ENCODE data around the gene DCDC2.
A peak's percentile ranks its signal among the peaks of the same experiment; 100 is the strongest.
"Not testable (repeated sequence)": the region's sequence is repeated elsewhere in the genome, so short reads cannot be mapped to it uniquely, and the experiment has no call there.

DCDC2 gene

GRCh38 chr6:24385536-24386269 is 27.8 kb upstream of the DCDC2 start:
- Mint-ChIP-seq H3K4me1 (ENCODE audit: low read depth) (no peaks in the 10 kb centered on the region), H3K36me3 (ENCODE audit: low read depth) (no peaks in the 10 kb centered on the region), H3K4me3 (no peak overlapping the region), H3K27ac (no peak overlapping the region), H3K9me3 (peaks cover 3% of the 10 kb centered on the region), H3K27me3 (ENCODE audit: low read depth) (peaks cover 20% of the 10 kb centered on the region)

DNA sequence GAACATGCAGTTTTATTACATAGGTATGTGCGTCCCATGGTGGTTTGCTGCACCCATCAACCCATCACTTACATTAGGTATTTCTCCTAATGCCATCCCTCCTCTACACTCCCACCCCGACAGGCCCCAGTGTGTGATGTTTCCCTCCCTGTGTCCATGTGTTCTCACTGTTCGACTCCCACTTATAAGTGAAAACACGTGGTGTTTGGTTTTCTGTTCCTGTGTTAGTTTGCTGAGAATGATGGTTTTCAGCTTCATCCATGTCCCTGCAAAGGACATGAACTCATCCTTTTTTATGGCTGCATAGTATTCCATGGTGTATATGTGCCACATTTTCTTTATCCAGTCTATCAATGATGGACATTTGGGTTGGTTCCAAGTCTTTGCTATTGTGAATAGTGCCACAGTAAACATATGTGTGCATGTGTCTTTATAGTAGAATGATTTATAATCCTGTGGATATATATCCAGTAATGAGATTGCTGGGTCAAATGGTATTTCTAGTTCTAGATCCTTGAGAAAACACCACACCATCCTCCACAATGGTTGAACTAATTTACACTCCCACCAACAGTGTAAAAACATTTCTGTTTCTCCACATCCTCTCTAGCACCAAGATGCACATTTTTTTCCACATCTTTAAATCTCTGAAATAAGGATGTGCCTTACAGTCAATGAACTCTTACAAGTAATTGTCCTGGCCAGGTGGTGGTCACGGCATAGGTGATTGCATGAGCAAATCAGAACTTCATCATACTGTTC is 26.7 kb upstream of the DCDC2 start:
- not testable (repeated sequence) for H3K36me3 Mint-ChIP-seq (ENCODE audit: low read depth); H3K4me1 Mint-ChIP-seq (ENCODE audit: low read depth); H3K4me3 Mint-ChIP-seq; H3K9me3 Mint-ChIP-seq; H3K27ac Mint-ChIP-seq
- peaks cover 20% of the 10 kb centered on the region for H3K27me3 Mint-ChIP-seq (ENCODE audit: low read depth)

DNA sequence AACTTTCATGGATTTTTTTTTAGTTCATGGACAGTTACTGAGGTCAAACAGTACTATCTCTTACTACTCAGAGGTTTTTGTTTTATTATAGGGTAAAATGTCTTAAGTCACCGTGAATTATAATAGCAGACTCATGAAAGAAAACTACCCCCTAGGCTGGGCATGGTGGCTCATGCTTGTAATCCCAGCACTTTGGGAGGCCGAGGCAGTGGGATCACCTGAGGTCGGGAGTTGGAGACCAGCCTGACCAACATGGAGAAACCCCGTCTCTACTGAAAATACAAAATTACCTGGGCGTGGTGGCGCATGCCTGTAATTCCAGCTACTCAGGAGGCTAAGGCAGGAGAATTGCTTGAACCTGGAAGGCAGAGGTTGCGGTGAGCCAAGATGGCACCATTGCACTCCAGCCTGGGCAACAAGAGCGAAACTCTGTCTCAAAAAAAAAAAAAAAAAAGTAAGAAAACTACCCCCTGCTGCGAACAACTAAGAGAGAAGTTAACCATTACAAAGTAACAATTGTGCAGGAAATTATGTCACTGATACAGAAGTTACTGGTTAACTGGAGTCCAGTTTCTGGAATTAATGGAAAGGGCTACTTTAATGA is 25.1 kb upstream of the DCDC2 start:
- H3K36me3 Mint-ChIP-seq (ENCODE audit: low read depth); H3K4me1 Mint-ChIP-seq (ENCODE audit: low read depth); H3K4me3 Mint-ChIP-seq; H3K9me3 Mint-ChIP-seq; H3K27ac Mint-ChIP-seq: not testable (repeated sequence)
- H3K27me3 Mint-ChIP-seq (ENCODE audit: low read depth): peaks cover 20% of the 10 kb centered on the region

- H3K27ac Mint-ChIP-seq: no peak overlapping the region
- H3K36me3 Mint-ChIP-seq (ENCODE audit: low read depth): no peaks in the 10 kb centered on the region
- no peak overlapping the region for H3K4me3 Mint-ChIP-seq
- no peaks in the 10 kb centered on the region for H3K4me1 Mint-ChIP-seq (ENCODE audit: low read depth)
- peaks cover 3% of the 10 kb centered on the region for H3K9me3 Mint-ChIP-seq
- peaks cover 17% of the 10 kb centered on the region for H3K27me3 Mint-ChIP-seq (ENCODE audit: low read depth)
These were observed 24.3 kb upstream of the DCDC2 start for GRCh38 chr6:24382220-24382540.

DNA sequence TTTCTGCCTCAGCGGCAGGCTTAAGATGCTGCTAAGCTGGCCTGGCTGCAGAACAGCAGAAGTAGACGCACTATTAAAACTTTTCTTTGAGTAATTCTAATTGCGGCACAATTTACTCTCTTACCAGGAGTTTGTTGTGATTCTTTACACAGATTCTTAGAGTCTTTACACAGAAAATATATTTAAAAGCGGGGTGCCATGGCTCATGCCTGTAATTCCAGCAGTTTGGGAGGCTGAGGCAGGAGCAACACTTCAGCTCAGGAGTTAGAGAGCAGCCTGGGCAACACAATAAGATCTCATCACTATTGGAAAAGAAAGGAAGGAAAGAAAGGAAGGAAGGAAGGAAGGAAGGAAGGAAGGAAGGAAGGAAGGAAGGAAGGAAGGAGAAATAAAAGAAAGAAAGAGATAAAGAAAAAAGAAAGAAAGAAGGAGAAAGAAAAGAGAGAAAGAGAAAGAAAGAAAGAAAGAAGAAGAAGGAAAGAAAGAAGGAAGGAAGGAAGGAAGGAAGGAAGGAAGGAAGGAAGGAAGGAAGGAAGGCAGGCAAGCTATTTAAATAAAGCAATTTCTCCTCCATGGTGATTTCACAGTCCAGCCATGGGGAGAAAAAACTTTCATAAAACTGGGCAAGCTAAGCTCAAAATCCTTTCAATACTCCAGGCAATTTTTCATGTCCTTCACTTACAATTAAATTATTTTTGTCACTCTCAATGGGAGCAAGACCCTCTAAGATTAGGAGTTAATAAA is 23.8 kb upstream of the DCDC2 start:
- Mint-ChIP-seq H3K9me3 (peaks cover 3% of the 10 kb centered on the region), H3K4me3 (no peak overlapping the region), H3K27ac (no peak overlapping the region), H3K27me3 (ENCODE audit: low read depth) (peaks cover 17% of the 10 kb centered on the region), H3K36me3 (ENCODE audit: low read depth) (no peaks in the 10 kb centered on the region), H3K4me1 (ENCODE audit: low read depth) (no peaks in the 10 kb centered on the region)

- H3K27me3 Mint-ChIP-seq (ENCODE audit: low read depth): peaks cover 17% of the 10 kb centered on the region
- H3K9me3 Mint-ChIP-seq: peaks cover under 1% of the 10 kb centered on the region
- no peak overlapping the region for H3K27ac Mint-ChIP-seq
- H3K4me1 Mint-ChIP-seq (ENCODE audit: low read depth): no peaks in the 10 kb centered on the region
- H3K36me3 Mint-ChIP-seq (ENCODE audit: low read depth): no peaks in the 10 kb centered on the region
- H3K4me3 Mint-ChIP-seq: no peak overlapping the region
These were observed 20.7 kb upstream of the DCDC2 start for GRCh38 chr6:24378473-24379097.

DNA sequence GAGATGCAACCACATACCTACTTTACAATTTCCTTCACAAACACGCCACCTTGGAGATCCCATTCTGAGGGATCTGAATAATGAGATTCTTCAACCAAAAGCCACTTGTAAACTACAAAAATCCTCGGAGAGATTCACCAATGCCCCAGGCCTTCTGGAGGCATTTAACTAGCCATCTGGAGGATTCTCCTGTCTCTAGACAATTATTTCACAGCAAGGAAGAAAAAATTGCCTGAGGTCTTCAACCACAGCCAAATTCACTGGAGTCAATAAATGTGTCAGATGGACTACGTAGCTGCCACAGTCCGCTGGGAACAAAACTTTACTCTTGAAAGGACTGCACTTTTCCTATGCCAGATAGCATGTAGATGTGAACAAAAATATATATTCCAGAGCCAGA is 19.0 kb upstream of the DCDC2 start:
- no peaks in the 10 kb centered on the region for H3K36me3 Mint-ChIP-seq (ENCODE audit: low read depth)
- no peak overlapping the region for H3K27ac Mint-ChIP-seq
- no peaks in the 10 kb centered on the region for H3K4me1 Mint-ChIP-seq (ENCODE audit: low read depth)
- H3K4me3 Mint-ChIP-seq: no peak overlapping the region
- no peaks in the 10 kb centered on the region for H3K9me3 Mint-ChIP-seq
- H3K27me3 Mint-ChIP-seq (ENCODE audit: low read depth): peaks cover 14% of the 10 kb centered on the region

- H3K4me3 Mint-ChIP-seq: no peak overlapping the region
- H3K27me3 Mint-ChIP-seq (ENCODE audit: low read depth): peaks cover 5% of the 10 kb centered on the region
- H3K4me1 Mint-ChIP-seq (ENCODE audit: low read depth): no peaks in the 10 kb centered on the region
- no peaks in the 10 kb centered on the region for H3K36me3 Mint-ChIP-seq (ENCODE audit: low read depth)
- H3K9me3 Mint-ChIP-seq: no peaks in the 10 kb centered on the region
- no peak overlapping the region for H3K27ac Mint-ChIP-seq
These were observed 16.8 kb upstream of the DCDC2 start for GRCh38 chr6:24374612-24375011.

- not testable (repeated sequence) for H3K4me3 Mint-ChIP-seq; H3K4me1 Mint-ChIP-seq (ENCODE audit: low read depth); H3K36me3 Mint-ChIP-seq (ENCODE audit: low read depth); H3K9me3 Mint-ChIP-seq
- peaks cover 16% of the 10 kb centered on the region for H3K27me3 Mint-ChIP-seq (ENCODE audit: low read depth)
- peak overlapping the region; percentile 11 for H3K27ac Mint-ChIP-seq
These were observed 7.3 kb upstream of the DCDC2 start for GRCh38 chr6:24365103-24365633.

DNA sequence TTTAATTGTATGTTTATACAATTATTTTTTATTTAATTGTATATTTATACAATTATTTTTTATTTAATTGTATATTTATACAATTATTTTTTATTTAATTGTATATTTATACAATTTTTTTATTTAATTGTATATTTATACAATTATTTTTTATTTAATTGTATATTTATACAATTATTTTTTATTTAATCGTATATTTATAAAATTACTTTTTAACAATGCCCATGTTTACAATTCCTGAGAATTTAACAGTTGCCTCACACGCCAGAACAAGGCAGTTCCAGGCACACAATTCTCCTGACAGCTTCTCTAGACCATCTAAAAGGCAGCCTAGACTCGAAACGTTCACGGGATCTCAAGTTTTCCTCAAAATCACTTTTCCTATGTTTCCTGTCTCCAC is 4.5 kb upstream of the DCDC2 start:
- not testable (repeated sequence) for H3K9me3 Mint-ChIP-seq; H3K4me3 Mint-ChIP-seq; H3K36me3 Mint-ChIP-seq (ENCODE audit: low read depth); H3K27ac Mint-ChIP-seq
- H3K4me1 Mint-ChIP-seq (ENCODE audit: low read depth): peaks cover 16% of the 10 kb centered on the region
- H3K27me3 Mint-ChIP-seq (ENCODE audit: low read depth): peaks cover 26% of the 10 kb centered on the region

DNA sequence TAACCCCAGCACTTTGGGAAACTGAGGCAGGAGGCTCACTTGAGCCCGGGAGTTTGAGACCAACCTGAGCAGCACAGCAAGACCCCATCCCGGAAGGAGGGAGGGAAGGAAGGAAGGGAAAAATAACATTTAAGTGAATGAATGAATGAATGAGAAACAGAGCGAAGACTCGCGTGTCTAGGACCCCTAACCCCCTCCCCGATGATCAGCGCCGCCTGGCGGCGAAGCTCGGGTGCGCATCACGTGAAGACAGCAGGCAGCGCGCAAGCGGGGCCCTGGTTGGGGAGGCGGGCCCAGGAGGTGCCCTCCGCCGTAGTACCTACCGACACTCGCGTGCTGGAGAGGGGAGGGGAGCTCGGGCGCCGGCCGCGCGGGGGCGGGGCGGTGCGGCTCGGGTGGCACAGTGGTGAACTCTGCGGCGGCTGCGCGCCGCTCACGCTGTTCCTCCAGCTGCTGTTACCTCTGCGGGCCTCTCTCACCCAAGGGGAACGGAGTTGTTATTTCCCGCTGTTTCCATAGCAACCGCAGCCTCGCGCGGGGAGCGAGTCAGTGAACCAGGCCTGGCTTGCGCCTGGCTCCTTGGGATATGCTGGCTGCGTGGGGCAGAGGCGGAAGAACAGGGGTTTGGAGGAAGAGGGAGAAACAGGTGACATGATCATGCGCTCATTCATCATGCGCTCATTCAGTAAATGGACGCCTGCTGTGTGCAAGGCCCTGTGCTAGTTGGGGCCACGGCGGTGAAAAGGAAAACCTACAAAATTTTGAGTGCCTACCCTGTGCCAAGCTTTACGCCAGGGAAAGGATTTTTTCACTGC is 2.0 kb upstream of the DCDC2 start:
- peak overlapping the region; percentile 81 for H3K4me3 Mint-ChIP-seq
- H3K9me3 Mint-ChIP-seq: no peaks in the 10 kb centered on the region
- H3K27ac Mint-ChIP-seq: no peak overlapping the region
- H3K27me3 Mint-ChIP-seq (ENCODE audit: low read depth): peaks cover 42% of the 10 kb centered on the region
- peaks cover 16% of the 10 kb centered on the region for H3K4me1 Mint-ChIP-seq (ENCODE audit: low read depth)
- H3K36me3 Mint-ChIP-seq (ENCODE audit: low read depth): no peaks in the 10 kb centered on the region

- no peaks in the 10 kb centered on the region for H3K36me3 Mint-ChIP-seq (ENCODE audit: low read depth)
- peaks cover 16% of the 10 kb centered on the region for H3K4me1 Mint-ChIP-seq (ENCODE audit: low read depth)
- no peaks in the 10 kb centered on the region for H3K9me3 Mint-ChIP-seq
- H3K4me3 Mint-ChIP-seq: peak overlapping the region; percentile 50
- no peak overlapping the region for H3K27ac Mint-ChIP-seq
- peaks cover 40% of the 10 kb centered on the region for H3K27me3 Mint-ChIP-seq (ENCODE audit: low read depth)
These were observed 461 bp upstream of the DCDC2 start for GRCh38 chr6:24358219-24358821.

- H3K4me1 Mint-ChIP-seq (ENCODE audit: low read depth): peaks cover 16% of the 10 kb centered on the region
- H3K27me3 Mint-ChIP-seq (ENCODE audit: low read depth): peaks cover 42% of the 10 kb centered on the region
- H3K9me3 Mint-ChIP-seq: no peaks in the 10 kb centered on the region
- H3K36me3 Mint-ChIP-seq (ENCODE audit: low read depth): no peaks in the 10 kb centered on the region
- no peak overlapping the region for H3K27ac Mint-ChIP-seq
- no peak overlapping the region for H3K4me3 Mint-ChIP-seq
These were observed 1.4 kb downstream of the DCDC2 start for GRCh38 chr6:24356310-24356973.
